Glutamatergic neuron (in vitro differentiated cells): ENCODE measurements around the gene HOXB4. TPM values are rescaled to one million over a fixed set of nuclear protein-coding genes. Genes with fewer than 3 reads are reported as not detected.

ENCODE experiments used
- DNase-seq: peaks from one replicate; pipeline ENCODE4 v3.0.0; 2022
- H3K27ac Mint-ChIP-seq: one replicate; pipeline ENCODE4 v1.8.0; 2020; ENCODE audit warnings: mild to moderate bottlenecking, mixed read lengths, inconsistent platforms; ENCODE audit not compliant: unreplicated experiment
- H3K27me3 Mint-ChIP-seq: one replicate; pipeline ENCODE4 v1.8.0; 2020; ENCODE audit warnings: mild to moderate bottlenecking, moderate library complexity, mixed read lengths, inconsistent platforms; ENCODE audit not compliant: unreplicated experiment
- H3K36me3 Mint-ChIP-seq: one replicate; pipeline ENCODE4 v1.8.0; 2020; ENCODE audit warnings: mild to moderate bottlenecking, mixed read lengths, inconsistent platforms; ENCODE audit not compliant: unreplicated experiment
- H3K4me1 Mint-ChIP-seq: one replicate; pipeline ENCODE4 v1.8.0; 2020; ENCODE audit warnings: mild to moderate bottlenecking, low read depth, mixed read lengths, inconsistent platforms; ENCODE audit not compliant: unreplicated experiment
- H3K4me3 Mint-ChIP-seq: one replicate; pipeline ENCODE4 v1.8.0; 2020; ENCODE audit warnings: mild to moderate bottlenecking, mixed read lengths, inconsistent platforms; ENCODE audit not compliant: unreplicated experiment
- H3K9me3 Mint-ChIP-seq: one replicate; pipeline ENCODE4 v1.8.0; 2020; ENCODE audit warnings: mild to moderate bottlenecking, moderate library complexity, mixed read lengths, inconsistent platforms; ENCODE audit not compliant: unreplicated experiment
- CTCF ChIP-seq: fragments of 200-600 bp; sonication (generic); IDR thresholded peaks from one replicate; pipeline ENCODE4 v1.5.0; 2021; ENCODE audit not compliant: partially characterized antibody, unreplicated experiment
- total RNA-seq: library from RNA; stranded (reverse); fragmentation: NEBNext Ultra II Directional; extraction: Animal tissue kit (Norgen Biotek cat#: 25700); gene quantifications from one replicate; pipeline ENCODE4 v1.2.1, GENCODE V29; 2021; ENCODE audit not compliant: unreplicated experiment

Gene HOXB4
- total RNA-seq, 1 donor from 2014 or later = not detected

DNA sequence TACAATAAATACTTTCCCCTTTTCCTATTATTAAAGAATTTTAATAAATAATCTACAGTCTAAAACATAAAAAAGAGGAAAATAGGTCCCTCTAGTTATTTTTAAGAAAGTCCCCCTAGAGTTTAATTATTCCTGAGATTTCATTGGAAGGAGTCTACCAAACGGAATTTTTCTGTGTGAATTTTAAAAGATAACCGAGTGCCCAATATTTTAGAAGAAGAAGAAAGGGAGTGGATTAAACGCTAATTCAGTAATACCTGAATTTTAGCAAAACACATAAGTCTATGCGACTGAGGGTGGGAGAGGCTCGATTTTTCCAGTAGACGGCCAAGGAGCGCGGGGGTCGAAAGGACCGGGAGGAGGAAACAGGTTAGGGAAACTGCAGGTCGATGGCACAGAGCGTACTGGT, 35.4 kb downstream of the HOXB4 start:
- Mint-ChIP-seq H3K36me3 (no peaks in the 10 kb centered on the region), H3K27me3 (peaks cover 42% of the 10 kb centered on the region), H3K27ac (peak overlapping the region; percentile 75), H3K4me1 (peaks cover 10% of the 10 kb centered on the region), H3K9me3 (peaks cover 17% of the 10 kb centered on the region), H3K4me3 (peak overlapping the region; percentile 88)
- no peak for TF ChIP-seq CTCF
- no peak for DNase-seq

- Mint-ChIP-seq H3K4me1 (peaks cover 7% of the 10 kb centered on the region), H3K4me3 (peak overlapping the region; percentile 85), H3K9me3 (peaks cover 17% of the 10 kb centered on the region), H3K36me3 (no peaks in the 10 kb centered on the region), H3K27me3 (peaks cover 42% of the 10 kb centered on the region), H3K27ac (peak overlapping the region; percentile 86)
- no peak for TF ChIP-seq CTCF
- DNase-seq = no peak
Observed at GRCh38 chr17:48542114-48542656, 36.0 kb downstream of the HOXB4 start.

DNA sequence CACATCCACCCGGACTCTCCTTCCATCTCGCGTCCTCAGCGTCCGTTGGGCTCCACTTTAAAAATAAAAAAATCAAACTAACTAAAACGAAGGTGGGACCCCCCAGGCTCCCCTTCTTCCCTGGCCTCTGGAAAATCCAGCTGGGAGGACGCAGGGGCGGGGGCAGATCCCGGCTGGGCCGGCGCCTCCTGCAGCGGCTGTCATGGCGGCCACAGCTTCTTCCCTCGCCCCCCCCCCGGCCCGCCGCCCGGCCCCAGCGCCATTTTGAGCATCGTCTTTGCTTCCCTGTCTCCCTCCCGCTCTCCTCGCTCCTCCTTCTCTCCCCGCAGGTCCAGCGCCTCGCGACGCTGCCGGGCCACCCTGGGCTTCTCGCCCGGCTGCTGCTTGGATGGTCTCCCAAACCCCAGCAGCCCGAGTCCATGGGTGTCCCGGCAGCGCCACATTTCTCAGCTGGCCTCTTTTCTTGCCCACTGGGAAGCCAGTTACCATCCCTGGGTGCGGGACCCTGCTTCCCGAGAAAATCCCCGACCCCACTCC, 36.5 kb downstream of the HOXB4 start:
- Mint-ChIP-seq H3K27ac (peak overlapping the region; percentile 94), H3K27me3 (peaks cover 40% of the 10 kb centered on the region), H3K4me3 (peak overlapping the region; percentile 85), H3K4me1 (peaks cover 7% of the 10 kb centered on the region), H3K36me3 (no peaks in the 10 kb centered on the region), H3K9me3 (peaks cover 17% of the 10 kb centered on the region)
- no peak for TF ChIP-seq CTCF
- peak; percentile 36 for DNase-seq

- Mint-ChIP-seq H3K9me3 (peaks cover 17% of the 10 kb centered on the region), H3K4me1 (peaks cover 6% of the 10 kb centered on the region), H3K27ac (peak overlapping the region; percentile 94), H3K4me3 (peak overlapping the region; percentile 85), H3K27me3 (peaks cover 35% of the 10 kb centered on the region), H3K36me3 (no peaks in the 10 kb centered on the region)
- TF ChIP-seq CTCF = no peak
- no peak for DNase-seq
Observed at GRCh38 chr17:48541036-48541576, 37.0 kb downstream of the HOXB4 start.

DNA sequence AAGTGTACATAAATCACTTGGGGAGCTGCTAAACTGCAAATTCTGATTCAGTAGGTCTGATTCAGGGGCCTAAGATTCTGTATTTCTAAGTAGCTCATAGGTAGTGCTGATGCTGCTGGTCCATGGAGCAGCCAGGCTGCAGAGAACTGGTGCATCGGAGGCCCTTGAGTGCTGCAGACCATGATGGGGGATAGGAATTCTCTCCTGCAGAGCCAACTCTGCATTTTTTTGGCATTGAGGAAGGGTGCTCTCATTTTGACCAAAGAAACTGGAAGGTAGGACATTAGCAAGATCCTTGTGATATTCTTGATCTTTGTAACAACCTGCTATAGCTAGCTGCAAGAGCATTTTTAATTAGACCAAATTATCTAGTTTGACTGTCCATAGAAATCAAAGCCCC, 37.9 kb downstream of the HOXB4 start:
- Mint-ChIP-seq H3K4me1 (peaks cover 3% of the 10 kb centered on the region), H3K9me3 (peaks cover 17% of the 10 kb centered on the region), H3K27ac (no peak overlapping the region), H3K27me3 (peaks cover 28% of the 10 kb centered on the region), H3K4me3 (peak overlapping the region; percentile 35), H3K36me3 (no peaks in the 10 kb centered on the region)
- no peak for TF ChIP-seq CTCF
- no peak for DNase-seq
